WTC11 (cell line): ENCODE results near the gene IL1RAP. TPM values are rescaled to one million over a fixed set of nuclear protein-coding genes. Genes with fewer than 3 reads are reported as not detected.

Experiments
- ATAC-seq: fragments of 200-7000 bp; cut with Tn5 transposase; 2 replicates; pipeline ENCODE4 v1.10.0; 2021; ENCODE audit warnings: mild to moderate bottlenecking, moderate library complexity
- CTCF ChIA-PET: fragments of 300-600 bp; sonication (Branson Sonifier 250); formaldehyde crosslinking; loops from one replicate; lab custom pipeline; 2021; ENCODE audit warnings: antibody characterized with exemption; lab: Charles Lee
- POLR2A ChIA-PET: fragments of 350-600 bp; sonication (Branson Sonifier 250); formaldehyde crosslinking; loops from one replicate; lab custom pipeline; 2021; ENCODE audit warnings: antibody characterized with exemption; lab: Charles Lee
- DNase-seq: peaks from one replicate; pipeline ENCODE4 v3.0.0; 2021; ENCODE audit warnings: low spot score
- H3K27ac Mint-ChIP-seq: 2 replicates; pipeline ENCODE4 v1.8.0; 2021; ENCODE audit warnings: mixed read lengths
- H3K27me3 Mint-ChIP-seq: 2 replicates; pipeline ENCODE4 v1.8.0; 2021; ENCODE audit warnings: low read depth, mild to moderate bottlenecking, moderate library complexity, mixed read lengths
- H3K36me3 Mint-ChIP-seq: 2 replicates; pipeline ENCODE4 v1.8.0; 2021; ENCODE audit warnings: mixed read lengths
- H3K4me1 Mint-ChIP-seq: 2 replicates; pipeline ENCODE4 v1.8.0; 2022; ENCODE audit warnings: mixed read lengths
- H3K4me3 Mint-ChIP-seq: 2 replicates; pipeline ENCODE4 v1.8.0; 2021; ENCODE audit warnings: mild to moderate bottlenecking, moderate library complexity, mixed read lengths
- H3K9me3 Mint-ChIP-seq: 2 replicates; pipeline ENCODE4 v1.8.0; 2021; ENCODE audit warnings: mixed read lengths
- EMX1 ChIP-seq: fragments of 250-450 bp; sonication (Bioruptor Pico); IDR thresholded peaks from 2 replicates; pipeline ENCODE4 v1.8.0; 2021; ENCODE audit warnings: mild to moderate bottlenecking
- ESRRA ChIP-seq: sonication (generic); formaldehyde crosslinking; IDR thresholded peaks from 2 replicates; pipeline ENCODE4 v1.8.1; 2022; ENCODE audit warnings: mild to moderate bottlenecking, missing genetic modification reagents, borderline replicate concordance
- ETV6 ChIP-seq: sonication (generic); formaldehyde crosslinking; IDR thresholded peaks from 2 replicates; pipeline ENCODE4 v1.8.1; 2022; ENCODE audit warnings: mild to moderate bottlenecking, missing genetic modification reagents
- IRF2 ChIP-seq: sonication (generic); formaldehyde crosslinking; IDR thresholded peaks from 2 replicates; pipeline ENCODE4 v1.8.0; 2022; ENCODE audit warnings: low read depth, missing genetic modification reagents, borderline replicate concordance
- RORB ChIP-seq: fragments of 250-450 bp; sonication (Bioruptor Pico); IDR thresholded peaks from 2 replicates; pipeline ENCODE4 v1.9.0; 2021; ENCODE audit warnings: mild to moderate bottlenecking
- TEAD1 ChIP-seq: sonication (generic); formaldehyde crosslinking; IDR thresholded peaks from 2 replicates; pipeline ENCODE4 v1.8.0; 2022; ENCODE audit warnings: mild to moderate bottlenecking, missing genetic modification reagents
- TEAD4 ChIP-seq: sonication (generic); formaldehyde crosslinking; IDR thresholded peaks from 2 replicates; pipeline ENCODE4 v1.8.0; 2022; ENCODE audit warnings: mild to moderate bottlenecking, missing genetic modification reagents
- ZNF121 ChIP-seq: sonication (generic); formaldehyde crosslinking; IDR thresholded peaks from 2 replicates; pipeline ENCODE4 v1.8.0; 2023; ENCODE audit warnings: missing genetic modification reagents
- ZNF219 ChIP-seq: sonication (generic); formaldehyde crosslinking; IDR thresholded peaks from 2 replicates; pipeline ENCODE4 v1.8.0; 2023; ENCODE audit warnings: missing genetic modification reagents, mild to moderate bottlenecking, borderline replicate concordance
- ZNF671 ChIP-seq: fragments of 250-450 bp; sonication (Bioruptor Pico); IDR thresholded peaks from 2 replicates; pipeline ENCODE4 v1.8.0; 2021; ENCODE audit warnings: mild to moderate bottlenecking
- total RNA-seq: library from RNA; stranded (reverse); gene quantifications from 3 replicates; pipeline ENCODE4 v1.2.3, GENCODE V29; 2021
- TF ChIP-seq, protein P1 (sequence below): sonication (generic); formaldehyde crosslinking; IDR thresholded peaks from 2 replicates; pipeline ENCODE4 v1.8.1; 2022; ENCODE audit warnings: mild to moderate bottlenecking, moderate library complexity, missing genetic modification reagents
- TF ChIP-seq, protein P2 (sequence below): fragments of 250-450 bp; sonication (Bioruptor Pico); IDR thresholded peaks from 2 replicates; pipeline ENCODE4 v1.9.0; 2021; ENCODE audit warnings: mild to moderate bottlenecking
- TF ChIP-seq, protein P3 (sequence below): sonication (generic); formaldehyde crosslinking; IDR thresholded peaks from 2 replicates; pipeline ENCODE4 v1.8.0; 2023; ENCODE audit warnings: missing genetic modification reagents, mild to moderate bottlenecking, borderline replicate concordance
- TF ChIP-seq, protein P4 (sequence below): sonication (generic); formaldehyde crosslinking; IDR thresholded peaks from 2 replicates; pipeline ENCODE4 v1.8.1; 2023; ENCODE audit warnings: mild to moderate bottlenecking, missing genetic modification reagents, moderate library complexity
- TF ChIP-seq, protein P5 (sequence below): sonication (generic); formaldehyde crosslinking; IDR thresholded peaks from 2 replicates; pipeline ENCODE4 v1.8.1; 2022; ENCODE audit warnings: low read depth, missing genetic modification reagents, borderline replicate concordance
- TF ChIP-seq, protein P6 (sequence below): sonication (generic); formaldehyde crosslinking; IDR thresholded peaks from 2 replicates; pipeline ENCODE4 v1.8.1; 2023; ENCODE audit warnings: mild to moderate bottlenecking, moderate library complexity, missing genetic modification reagents
- TF ChIP-seq, protein P7 (sequence below): sonication (generic); formaldehyde crosslinking; IDR thresholded peaks from 2 replicates; pipeline ENCODE4 v1.8.0; 2022; ENCODE audit warnings: missing genetic modification reagents
- TF ChIP-seq, protein P8 (sequence below): sonication (generic); formaldehyde crosslinking; IDR thresholded peaks from 2 replicates; pipeline ENCODE4 v1.8.1; 2023; ENCODE audit warnings: mild to moderate bottlenecking, missing genetic modification reagents, borderline replicate concordance

The IL1RAP gene
- total RNA-seq, 1 experiment from 2014 or later: 4.5 TPM

DNA sequence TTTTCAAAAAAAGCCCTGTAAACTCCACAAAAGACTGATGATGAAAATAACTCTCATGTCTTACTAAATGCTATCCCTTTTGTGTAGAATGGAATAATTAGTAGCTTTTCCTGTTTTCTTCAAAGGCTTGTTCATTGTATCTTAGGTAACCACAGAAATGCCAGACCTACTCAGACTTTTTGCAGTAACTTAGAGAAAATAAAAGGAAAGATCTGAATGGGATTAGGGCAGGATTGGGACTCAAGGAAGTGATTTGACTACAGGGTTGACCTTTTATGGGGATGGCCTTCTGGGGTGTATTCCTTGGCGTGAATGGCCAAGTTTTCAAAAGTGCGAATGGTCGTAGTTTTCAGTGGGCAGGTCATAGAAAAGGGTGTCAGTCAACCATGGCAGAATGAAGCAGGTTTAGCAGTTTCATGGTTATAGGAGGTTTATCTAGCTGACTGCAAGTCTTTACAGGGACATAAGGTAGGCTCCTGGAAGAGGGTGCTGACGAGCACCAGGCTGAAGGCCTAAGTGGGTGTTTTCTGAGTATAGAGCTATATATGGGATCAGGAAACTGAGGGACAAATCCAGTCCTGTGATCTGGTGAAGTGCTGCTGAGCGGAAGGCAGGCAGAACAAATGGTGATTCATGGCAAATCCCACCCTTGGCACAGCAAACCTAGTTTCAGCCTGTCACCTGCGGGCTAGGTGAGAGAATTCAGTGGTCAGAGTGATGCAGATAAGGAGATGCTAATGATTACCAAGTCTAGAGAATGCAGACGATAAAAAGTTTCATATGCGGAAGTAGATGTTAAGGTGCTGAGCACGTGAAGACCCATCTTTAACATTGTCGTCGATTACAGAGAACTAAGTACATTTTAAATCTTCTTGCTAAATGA lies 46.4 kb downstream of the IL1RAP start:
- Mint-ChIP-seq H3K9me3 (no peaks in the 10 kb centered on the region), H3K36me3 (no peaks in the 10 kb centered on the region), H3K27me3 (no peaks in the 10 kb centered on the region), H3K27ac (no peak overlapping the region; the same call in 1 of the 2 replicates), H3K4me3 (no peak overlapping the region), H3K4me1 (peaks cover 18% of the 10 kb centered on the region)
- no peak for ATAC-seq
- POLR2A ChIA-PET: no interaction called here
- CTCF ChIA-PET: no interaction called here
- no peak for DNase-seq
- no peak for TF ChIP-seq ZNF671 (CRISPR knock-in tag)
- TF ChIP-seq RORB (CRISPR knock-in tag): no peak
- TF ChIP-seq TEAD4: no peak
- no peak for TF ChIP-seq TEAD1 (CRISPR knock-in tag)
- TF ChIP-seq, protein P1, sequence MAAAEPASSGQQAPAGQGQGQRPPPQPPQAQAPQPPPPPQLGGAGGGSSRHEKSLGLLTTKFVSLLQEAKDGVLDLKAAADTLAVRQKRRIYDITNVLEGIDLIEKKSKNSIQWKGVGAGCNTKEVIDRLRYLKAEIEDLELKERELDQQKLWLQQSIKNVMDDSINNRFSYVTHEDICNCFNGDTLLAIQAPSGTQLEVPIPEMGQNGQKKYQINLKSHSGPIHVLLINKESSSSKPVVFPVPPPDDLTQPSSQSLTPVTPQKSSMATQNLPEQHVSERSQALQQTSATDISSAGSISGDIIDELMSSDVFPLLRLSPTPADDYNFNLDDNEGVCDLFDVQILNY (CRISPR knock-in tag): no peak
- TF ChIP-seq, protein P2, sequence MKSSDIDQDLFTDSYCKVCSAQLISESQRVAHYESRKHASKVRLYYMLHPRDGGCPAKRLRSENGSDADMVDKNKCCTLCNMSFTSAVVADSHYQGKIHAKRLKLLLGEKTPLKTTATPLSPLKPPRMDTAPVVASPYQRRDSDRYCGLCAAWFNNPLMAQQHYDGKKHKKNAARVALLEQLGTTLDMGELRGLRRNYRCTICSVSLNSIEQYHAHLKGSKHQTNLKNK: no peak
- TF ChIP-seq, protein P3, sequence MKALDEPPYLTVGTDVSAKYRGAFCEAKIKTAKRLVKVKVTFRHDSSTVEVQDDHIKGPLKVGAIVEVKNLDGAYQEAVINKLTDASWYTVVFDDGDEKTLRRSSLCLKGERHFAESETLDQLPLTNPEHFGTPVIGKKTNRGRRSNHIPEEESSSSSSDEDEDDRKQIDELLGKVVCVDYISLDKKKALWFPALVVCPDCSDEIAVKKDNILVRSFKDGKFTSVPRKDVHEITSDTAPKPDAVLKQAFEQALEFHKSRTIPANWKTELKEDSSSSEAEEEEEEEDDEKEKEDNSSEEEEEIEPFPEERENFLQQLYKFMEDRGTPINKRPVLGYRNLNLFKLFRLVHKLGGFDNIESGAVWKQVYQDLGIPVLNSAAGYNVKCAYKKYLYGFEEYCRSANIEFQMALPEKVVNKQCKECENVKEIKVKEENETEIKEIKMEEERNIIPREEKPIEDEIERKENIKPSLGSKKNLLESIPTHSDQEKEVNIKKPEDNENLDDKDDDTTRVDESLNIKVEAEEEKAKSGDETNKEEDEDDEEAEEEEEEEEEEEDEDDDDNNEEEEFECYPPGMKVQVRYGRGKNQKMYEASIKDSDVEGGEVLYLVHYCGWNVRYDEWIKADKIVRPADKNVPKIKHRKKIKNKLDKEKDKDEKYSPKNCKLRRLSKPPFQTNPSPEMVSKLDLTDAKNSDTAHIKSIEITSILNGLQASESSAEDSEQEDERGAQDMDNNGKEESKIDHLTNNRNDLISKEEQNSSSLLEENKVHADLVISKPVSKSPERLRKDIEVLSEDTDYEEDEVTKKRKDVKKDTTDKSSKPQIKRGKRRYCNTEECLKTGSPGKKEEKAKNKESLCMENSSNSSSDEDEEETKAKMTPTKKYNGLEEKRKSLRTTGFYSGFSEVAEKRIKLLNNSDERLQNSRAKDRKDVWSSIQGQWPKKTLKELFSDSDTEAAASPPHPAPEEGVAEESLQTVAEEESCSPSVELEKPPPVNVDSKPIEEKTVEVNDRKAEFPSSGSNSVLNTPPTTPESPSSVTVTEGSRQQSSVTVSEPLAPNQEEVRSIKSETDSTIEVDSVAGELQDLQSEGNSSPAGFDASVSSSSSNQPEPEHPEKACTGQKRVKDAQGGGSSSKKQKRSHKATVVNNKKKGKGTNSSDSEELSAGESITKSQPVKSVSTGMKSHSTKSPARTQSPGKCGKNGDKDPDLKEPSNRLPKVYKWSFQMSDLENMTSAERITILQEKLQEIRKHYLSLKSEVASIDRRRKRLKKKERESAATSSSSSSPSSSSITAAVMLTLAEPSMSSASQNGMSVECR (CRISPR knock-in tag): no peak
- TF ChIP-seq, protein P4, sequence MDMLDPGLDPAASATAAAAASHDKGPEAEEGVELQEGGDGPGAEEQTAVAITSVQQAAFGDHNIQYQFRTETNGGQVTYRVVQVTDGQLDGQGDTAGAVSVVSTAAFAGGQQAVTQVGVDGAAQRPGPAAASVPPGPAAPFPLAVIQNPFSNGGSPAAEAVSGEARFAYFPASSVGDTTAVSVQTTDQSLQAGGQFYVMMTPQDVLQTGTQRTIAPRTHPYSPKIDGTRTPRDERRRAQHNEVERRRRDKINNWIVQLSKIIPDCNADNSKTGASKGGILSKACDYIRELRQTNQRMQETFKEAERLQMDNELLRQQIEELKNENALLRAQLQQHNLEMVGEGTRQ (CRISPR knock-in tag): no peak
- no peak for TF ChIP-seq EMX1 (CRISPR knock-in tag)
- TF ChIP-seq ZNF219 (CRISPR knock-in tag): no peak
- no peak for TF ChIP-seq ESRRA (CRISPR knock-in tag)
- no peak for TF ChIP-seq ZNF121
- TF ChIP-seq, protein P5, sequence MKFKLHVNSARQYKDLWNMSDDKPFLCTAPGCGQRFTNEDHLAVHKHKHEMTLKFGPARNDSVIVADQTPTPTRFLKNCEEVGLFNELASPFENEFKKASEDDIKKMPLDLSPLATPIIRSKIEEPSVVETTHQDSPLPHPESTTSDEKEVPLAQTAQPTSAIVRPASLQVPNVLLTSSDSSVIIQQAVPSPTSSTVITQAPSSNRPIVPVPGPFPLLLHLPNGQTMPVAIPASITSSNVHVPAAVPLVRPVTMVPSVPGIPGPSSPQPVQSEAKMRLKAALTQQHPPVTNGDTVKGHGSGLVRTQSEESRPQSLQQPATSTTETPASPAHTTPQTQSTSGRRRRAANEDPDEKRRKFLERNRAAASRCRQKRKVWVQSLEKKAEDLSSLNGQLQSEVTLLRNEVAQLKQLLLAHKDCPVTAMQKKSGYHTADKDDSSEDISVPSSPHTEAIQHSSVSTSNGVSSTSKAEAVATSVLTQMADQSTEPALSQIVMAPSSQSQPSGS: no peak
- TF ChIP-seq, protein P6, sequence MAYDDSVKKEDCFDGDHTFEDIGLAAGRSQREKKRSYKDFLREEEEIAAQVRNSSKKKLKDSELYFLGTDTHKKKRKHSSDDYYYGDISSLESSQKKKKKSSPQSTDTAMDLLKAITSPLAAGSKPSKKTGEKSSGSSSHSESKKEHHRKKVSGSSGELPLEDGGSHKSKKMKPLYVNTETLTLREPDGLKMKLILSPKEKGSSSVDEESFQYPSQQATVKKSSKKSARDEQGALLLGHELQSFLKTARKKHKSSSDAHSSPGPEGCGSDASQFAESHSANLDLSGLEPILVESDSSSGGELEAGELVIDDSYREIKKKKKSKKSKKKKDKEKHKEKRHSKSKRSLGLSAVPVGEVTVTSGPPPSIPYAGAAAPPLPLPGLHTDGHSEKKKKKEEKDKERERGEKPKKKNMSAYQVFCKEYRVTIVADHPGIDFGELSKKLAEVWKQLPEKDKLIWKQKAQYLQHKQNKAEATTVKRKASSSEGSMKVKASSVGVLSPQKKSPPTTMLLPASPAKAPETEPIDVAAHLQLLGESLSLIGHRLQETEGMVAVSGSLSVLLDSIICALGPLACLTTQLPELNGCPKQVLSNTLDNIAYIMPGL: no peak
- TF ChIP-seq ETV6: no peak
- TF ChIP-seq, protein P7, sequence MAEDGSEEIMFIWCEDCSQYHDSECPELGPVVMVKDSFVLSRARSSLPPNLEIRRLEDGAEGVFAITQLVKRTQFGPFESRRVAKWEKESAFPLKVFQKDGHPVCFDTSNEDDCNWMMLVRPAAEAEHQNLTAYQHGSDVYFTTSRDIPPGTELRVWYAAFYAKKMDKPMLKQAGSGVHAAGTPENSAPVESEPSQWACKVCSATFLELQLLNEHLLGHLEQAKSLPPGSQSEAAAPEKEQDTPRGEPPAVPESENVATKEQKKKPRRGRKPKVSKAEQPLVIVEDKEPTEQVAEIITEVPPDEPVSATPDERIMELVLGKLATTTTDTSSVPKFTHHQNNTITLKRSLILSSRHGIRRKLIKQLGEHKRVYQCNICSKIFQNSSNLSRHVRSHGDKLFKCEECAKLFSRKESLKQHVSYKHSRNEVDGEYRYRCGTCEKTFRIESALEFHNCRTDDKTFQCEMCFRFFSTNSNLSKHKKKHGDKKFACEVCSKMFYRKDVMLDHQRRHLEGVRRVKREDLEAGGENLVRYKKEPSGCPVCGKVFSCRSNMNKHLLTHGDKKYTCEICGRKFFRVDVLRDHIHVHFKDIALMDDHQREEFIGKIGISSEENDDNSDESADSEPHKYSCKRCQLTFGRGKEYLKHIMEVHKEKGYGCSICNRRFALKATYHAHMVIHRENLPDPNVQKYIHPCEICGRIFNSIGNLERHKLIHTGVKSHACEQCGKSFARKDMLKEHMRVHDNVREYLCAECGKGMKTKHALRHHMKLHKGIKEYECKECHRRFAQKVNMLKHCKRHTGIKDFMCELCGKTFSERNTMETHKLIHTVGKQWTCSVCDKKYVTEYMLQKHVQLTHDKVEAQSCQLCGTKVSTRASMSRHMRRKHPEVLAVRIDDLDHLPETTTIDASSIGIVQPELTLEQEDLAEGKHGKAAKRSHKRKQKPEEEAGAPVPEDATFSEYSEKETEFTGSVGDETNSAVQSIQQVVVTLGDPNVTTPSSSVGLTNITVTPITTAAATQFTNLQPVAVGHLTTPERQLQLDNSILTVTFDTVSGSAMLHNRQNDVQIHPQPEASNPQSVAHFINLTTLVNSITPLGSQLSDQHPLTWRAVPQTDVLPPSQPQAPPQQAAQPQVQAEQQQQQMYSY (CRISPR knock-in tag): no peak
- no peak for TF ChIP-seq IRF2 (CRISPR knock-in tag)
- TF ChIP-seq, protein P8, sequence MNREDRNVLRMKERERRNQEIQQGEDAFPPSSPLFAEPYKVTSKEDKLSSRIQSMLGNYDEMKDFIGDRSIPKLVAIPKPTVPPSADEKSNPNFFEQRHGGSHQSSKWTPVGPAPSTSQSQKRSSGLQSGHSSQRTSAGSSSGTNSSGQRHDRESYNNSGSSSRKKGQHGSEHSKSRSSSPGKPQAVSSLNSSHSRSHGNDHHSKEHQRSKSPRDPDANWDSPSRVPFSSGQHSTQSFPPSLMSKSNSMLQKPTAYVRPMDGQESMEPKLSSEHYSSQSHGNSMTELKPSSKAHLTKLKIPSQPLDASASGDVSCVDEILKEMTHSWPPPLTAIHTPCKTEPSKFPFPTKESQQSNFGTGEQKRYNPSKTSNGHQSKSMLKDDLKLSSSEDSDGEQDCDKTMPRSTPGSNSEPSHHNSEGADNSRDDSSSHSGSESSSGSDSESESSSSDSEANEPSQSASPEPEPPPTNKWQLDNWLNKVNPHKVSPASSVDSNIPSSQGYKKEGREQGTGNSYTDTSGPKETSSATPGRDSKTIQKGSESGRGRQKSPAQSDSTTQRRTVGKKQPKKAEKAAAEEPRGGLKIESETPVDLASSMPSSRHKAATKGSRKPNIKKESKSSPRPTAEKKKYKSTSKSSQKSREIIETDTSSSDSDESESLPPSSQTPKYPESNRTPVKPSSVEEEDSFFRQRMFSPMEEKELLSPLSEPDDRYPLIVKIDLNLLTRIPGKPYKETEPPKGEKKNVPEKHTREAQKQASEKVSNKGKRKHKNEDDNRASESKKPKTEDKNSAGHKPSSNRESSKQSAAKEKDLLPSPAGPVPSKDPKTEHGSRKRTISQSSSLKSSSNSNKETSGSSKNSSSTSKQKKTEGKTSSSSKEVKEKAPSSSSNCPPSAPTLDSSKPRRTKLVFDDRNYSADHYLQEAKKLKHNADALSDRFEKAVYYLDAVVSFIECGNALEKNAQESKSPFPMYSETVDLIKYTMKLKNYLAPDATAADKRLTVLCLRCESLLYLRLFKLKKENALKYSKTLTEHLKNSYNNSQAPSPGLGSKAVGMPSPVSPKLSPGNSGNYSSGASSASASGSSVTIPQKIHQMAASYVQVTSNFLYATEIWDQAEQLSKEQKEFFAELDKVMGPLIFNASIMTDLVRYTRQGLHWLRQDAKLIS: no peak
